ENCODE results near the gene PLCB1. TPM values are rescaled to one million over a fixed set of nuclear protein-coding genes. Genes with fewer than 3 reads are reported as not detected.

The PLCB1 gene
- total and polyA plus RNA-seq, 2 experiments from 2014 or later, result 8.0 to 17.6 TPM

DNA sequence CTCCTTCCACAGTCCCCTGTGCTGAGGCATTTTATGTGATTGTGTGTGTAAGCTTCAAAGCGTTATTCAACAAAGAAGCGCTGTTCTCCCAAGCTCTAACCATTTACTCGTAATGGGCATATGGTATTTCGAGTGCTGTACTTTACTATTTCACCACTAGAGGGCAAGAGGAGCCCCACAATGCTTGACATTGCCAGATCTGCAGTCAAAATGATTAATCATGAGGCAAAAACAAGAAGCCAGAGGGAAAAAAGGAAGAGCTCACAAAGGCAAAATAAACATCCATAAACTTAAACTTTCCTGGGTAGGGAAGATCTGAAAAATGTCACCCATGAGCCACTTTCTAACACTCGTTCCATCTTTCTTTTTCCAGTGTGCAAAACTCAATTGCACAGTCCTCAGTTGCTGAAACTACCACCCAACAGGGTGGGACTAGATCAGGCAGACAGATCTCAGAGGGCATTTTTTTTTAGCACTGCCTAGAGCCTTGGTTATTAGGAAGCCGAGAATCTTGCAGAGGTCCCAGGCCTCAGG, 721.8 kb downstream of the PLCB1 start:
- peak overlapping the region; percentile 20 for H3K27ac ChIP-seq
- DNase-seq (ENCODE audit: low read depth in 1 of 2, low spot score in 1 of 2), result peak; percentile 77 to 91
- no peak overlapping the region for H3K4me3 ChIP-seq
- no peaks in the 10 kb centered on the region for H3K36me3 ChIP-seq
- H3K27me3 ChIP-seq, result no peaks in the 10 kb centered on the region
- H3K4me1 ChIP-seq (ENCODE audit: low read depth), result peaks cover 16% of the 10 kb centered on the region
- TF ChIP-seq, protein P1, sequence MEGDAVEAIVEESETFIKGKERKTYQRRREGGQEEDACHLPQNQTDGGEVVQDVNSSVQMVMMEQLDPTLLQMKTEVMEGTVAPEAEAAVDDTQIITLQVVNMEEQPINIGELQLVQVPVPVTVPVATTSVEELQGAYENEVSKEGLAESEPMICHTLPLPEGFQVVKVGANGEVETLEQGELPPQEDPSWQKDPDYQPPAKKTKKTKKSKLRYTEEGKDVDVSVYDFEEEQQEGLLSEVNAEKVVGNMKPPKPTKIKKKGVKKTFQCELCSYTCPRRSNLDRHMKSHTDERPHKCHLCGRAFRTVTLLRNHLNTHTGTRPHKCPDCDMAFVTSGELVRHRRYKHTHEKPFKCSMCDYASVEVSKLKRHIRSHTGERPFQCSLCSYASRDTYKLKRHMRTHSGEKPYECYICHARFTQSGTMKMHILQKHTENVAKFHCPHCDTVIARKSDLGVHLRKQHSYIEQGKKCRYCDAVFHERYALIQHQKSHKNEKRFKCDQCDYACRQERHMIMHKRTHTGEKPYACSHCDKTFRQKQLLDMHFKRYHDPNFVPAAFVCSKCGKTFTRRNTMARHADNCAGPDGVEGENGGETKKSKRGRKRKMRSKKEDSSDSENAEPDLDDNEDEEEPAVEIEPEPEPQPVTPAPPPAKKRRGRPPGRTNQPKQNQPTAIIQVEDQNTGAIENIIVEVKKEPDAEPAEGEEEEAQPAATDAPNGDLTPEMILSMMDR (IDR thresholded peaks at IDR 0.05; ENCODE audit: low read depth, low read length), result peak; percentile 82
- H3K9me3 ChIP-seq (ENCODE audit: low read depth), result no peaks in the 10 kb centered on the region

DNA sequence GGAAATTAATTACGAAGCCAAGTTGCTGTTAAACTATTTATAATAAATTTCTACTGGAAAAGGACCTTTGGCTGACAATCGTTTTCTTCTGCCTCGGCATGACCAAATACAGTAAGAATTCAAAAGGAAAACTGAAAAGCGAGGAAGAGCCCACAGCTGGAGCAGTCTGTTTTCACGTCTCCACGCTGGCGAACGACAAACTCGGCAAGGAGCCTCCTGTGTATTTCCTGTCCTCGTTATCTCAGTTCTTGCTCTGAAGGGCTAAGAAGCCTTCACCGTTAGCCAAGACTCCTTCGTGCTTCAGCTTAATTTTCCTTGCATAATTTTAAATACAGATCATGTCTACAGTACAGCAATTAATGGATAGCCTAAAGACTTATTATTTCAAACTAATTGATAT, 722.5 kb downstream of the PLCB1 start:
- Histone ChIP-seq H3K27ac (peak overlapping the region; percentile 20), H3K27me3 (no peaks in the 10 kb centered on the region), H3K4me1 (ENCODE audit: low read depth) (peaks cover 16% of the 10 kb centered on the region), H3K9me3 (ENCODE audit: low read depth) (no peaks in the 10 kb centered on the region), H3K36me3 (no peaks in the 10 kb centered on the region), H3K4me3 (no peak overlapping the region)
- TF ChIP-seq, protein P1 (IDR thresholded peaks at IDR 0.05; ENCODE audit: low read depth, low read length), result no peak
- peak; percentile 5 to 84 for DNase-seq (ENCODE audit: low read depth in 1 of 2, low spot score in 1 of 2)

DNA sequence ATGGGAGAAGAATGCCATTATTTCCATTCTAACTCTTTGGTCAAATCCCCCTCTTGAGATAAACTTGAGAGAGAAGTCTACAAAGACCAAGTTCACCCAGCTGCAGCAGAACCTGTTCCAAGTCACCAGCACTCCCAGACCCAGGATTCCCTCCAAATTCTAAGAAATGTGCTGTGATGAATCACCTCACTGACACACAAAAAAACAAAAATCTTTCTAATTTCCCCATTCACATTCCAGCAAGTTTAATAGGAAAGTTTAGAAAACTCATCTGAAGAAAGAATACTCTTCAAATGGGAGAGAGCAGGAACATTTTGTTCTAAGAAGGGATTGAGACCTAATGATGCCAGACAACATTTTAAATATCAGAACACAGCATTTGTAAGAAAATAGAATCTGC, 723.2 kb downstream of the PLCB1 start:
- DNase-seq (ENCODE audit: low read depth in 1 of 2, low spot score in 1 of 2), result peak in 1 of 2 donors; percentile 59
- H3K27ac ChIP-seq, result no peak overlapping the region
- H3K4me3 ChIP-seq, result no peak overlapping the region
- no peaks in the 10 kb centered on the region for H3K27me3 ChIP-seq
- TF ChIP-seq, protein P1 (IDR thresholded peaks at IDR 0.05; ENCODE audit: low read depth, low read length), result no peak
- H3K36me3 ChIP-seq, result no peaks in the 10 kb centered on the region
- no peaks in the 10 kb centered on the region for H3K9me3 ChIP-seq (ENCODE audit: low read depth)
- peaks cover 16% of the 10 kb centered on the region for H3K4me1 ChIP-seq (ENCODE audit: low read depth)

DNA sequence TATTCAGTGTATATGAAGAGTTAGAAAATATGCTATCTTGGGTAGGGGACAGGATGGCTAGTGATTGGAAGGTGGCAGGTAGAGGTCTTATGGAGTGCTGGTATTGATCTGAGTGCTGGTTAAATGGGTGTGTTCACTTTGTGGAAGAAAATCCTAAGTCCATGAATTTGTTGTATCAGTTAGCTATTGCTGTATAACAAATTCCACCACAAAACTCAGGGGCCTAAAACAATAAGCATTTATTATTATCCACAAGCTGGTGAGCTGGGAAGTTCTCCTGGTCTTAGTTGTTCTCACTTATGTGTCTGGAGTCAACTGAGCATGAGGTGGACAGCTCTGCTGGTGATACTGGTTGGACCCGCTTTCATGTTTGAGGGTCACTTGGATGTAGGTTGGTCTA, 724.6 kb downstream of the PLCB1 start:
- Histone ChIP-seq H3K4me1 (ENCODE audit: low read depth) (peaks cover 16% of the 10 kb centered on the region), H3K27ac (no peak overlapping the region), H3K9me3 (ENCODE audit: low read depth) (no peaks in the 10 kb centered on the region), H3K27me3 (no peaks in the 10 kb centered on the region), H3K36me3 (no peaks in the 10 kb centered on the region), H3K4me3 (no peak overlapping the region)
- DNase-seq (ENCODE audit: low read depth in 1 of 2, low spot score in 1 of 2), result no peak
- TF ChIP-seq, protein P1 (IDR thresholded peaks at IDR 0.05; ENCODE audit: low read depth, low read length), result no peak

DNA sequence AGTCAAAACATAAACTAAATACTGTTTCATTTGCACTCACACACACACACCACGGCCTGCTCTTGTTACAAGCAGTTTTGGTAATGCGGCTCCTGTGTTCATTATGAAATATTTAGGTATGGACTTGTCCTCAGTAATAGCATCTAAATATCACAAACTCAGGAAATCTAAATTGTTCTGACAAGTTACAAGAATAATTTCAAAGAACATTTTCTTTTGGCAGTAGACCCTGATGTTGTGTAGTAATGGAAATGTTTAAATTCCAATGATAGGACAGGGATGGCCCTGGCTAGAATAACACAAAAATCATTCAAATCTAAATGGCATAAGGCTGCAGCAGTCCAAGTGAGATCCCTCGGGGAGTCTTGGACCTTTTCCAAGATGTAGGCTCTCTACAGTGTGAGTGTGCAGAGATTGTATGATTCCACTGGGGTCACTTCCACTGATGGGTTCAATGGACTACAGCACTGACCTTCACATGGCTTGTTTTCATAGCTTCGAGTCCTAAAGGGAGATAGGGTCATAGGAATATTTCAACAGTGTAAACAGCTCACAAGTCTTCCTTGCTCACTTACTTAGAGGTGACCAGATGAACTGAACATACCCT, 726.2 kb downstream of the PLCB1 start:
- DNase-seq (ENCODE audit: low read depth in 1 of 2, low spot score in 1 of 2), result peak in 1 of 2 donors; percentile 34
- no peaks in the 10 kb centered on the region for H3K9me3 ChIP-seq (ENCODE audit: low read depth)
- TF ChIP-seq, protein P1 (IDR thresholded peaks at IDR 0.05; ENCODE audit: low read depth, low read length), result no peak
- H3K27ac ChIP-seq, result no peak overlapping the region
- no peaks in the 10 kb centered on the region for H3K36me3 ChIP-seq
- no peaks in the 10 kb centered on the region for H3K27me3 ChIP-seq
- H3K4me3 ChIP-seq, result no peak overlapping the region
- H3K4me1 ChIP-seq (ENCODE audit: low read depth), result peaks cover 16% of the 10 kb centered on the region
